NCI-H446 treated with DMSO at 0.1 percent for 48 hours (cell line): ENCODE measurements around the gene RPS19BP1.

Experiments used
- DNase-seq: peaks from one replicate; lab custom pipeline; 2025; lab: John Stamatoyannopoulos, UW

The RPS19BP1 gene

GRCh38 chr22:39559456-39560105, 27.0 kb upstream of the RPS19BP1 start:
- DNase-seq, result no peak

GRCh38 chr22:39558950-39559349, 26.4 kb upstream of the RPS19BP1 start:
- no peak for DNase-seq

DNA sequence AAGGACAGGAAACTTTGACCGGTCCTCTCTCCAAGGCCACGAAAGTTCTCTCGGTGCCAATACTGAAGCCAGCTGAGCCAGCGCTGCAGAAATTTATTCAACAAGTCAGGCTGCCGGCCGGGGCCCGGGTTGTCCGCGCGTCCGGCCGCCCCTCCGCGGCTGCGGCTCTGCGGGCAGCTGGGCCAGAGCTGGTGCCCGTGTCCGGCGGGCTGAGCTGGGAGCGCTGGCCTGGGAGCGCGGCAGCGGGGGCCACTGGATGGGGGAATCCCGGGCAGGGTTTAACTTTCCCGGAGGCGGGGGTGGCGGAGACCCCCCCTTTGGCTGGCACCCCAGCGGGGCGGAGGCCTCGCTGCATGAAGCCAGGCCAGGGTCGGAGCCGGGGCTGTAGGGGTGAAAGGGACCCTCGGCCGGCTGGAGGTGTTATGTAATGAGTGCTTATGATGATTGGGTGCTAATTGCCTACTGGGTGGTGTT, 25.7 kb upstream of the RPS19BP1 start:
- DNase-seq, result no peak

DNA sequence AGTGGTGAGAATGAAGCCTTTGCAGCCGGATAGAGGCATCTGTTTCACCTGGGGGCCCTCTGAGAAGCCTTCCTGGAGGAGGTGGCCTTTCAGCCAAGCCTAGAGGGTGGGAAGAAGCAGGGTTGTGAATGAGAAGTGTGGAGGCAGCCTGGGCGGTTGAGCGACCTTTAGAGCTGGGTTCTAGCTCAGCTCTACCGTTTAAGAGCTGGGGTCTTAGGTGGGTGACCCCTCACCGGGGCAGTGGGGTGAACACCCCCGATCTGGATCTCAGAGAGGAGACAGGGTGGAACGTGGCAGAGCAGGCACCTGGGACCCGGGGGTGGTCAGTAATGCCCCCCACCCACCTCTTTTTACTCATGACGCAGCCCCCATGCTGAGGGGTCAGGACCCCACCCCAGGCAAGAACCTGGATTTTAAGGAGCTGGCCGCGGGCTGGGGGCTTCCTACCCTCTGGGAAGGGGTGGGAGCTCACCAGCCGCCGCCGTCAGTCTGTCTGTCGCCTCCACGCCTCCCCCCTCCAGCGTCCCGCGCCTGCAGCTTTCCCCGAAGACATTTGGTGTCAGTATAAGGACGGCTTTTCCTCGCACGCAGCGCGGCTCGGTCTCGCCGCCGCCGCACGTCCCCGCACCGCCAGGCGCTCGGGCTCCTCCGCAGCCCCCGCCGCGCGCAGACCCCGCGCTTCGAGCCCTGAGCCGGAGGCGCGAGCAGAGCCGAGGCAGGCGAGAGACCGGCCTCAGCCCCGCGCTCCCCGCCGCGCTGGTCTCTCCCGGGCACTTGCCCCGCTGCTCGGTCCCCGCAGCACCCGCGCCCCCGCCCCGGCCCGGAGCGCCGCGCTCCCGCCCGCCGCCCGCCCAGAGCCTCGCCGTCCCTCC, 24.7 kb upstream of the RPS19BP1 start:
- DNase-seq, result no peak

DNA sequence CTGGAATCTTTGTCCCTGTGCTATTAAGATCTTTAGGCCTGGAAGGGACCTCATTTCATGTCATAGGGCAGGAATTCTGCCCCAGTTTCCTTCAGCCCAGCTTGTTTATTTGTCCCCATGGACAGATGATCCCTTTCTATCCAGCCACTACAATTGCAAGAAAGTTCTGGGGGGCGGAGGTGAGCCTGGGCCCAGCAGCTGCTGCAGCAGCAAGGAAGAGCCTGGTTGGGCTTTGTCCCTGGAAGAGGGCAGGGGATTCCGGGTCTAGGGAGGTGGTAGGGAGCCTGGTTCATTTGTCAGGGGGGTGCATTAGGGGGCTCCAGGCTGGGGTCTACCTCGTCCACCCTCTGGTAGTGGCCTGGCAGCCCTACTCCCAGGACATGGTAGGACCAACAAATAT, 21.6 kb upstream of the RPS19BP1 start:
- no peak for DNase-seq

DNA sequence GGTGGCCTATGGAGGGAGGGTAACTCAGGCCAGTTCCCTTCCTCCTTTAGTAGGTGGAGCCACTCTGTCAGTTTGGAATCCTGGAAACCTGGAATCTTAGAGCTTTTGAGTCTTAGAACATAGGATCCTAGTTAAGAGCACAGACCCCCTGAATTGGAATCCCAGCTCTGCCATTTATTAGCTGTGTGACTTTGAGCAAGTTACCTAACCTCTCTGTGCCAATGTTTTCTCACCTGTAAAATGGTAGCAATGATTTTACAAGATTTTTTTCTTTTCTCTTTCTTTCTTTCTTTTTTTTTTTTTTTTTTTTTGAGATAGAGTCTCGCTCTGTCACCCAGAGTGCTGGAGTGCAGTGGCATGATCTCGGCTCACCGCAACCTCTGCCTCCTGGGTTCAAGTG, 20.9 kb upstream of the RPS19BP1 start:
- DNase-seq, result no peak

GRCh38 chr22:39547587-39547947, 15.0 kb upstream of the RPS19BP1 start:
- no peak for DNase-seq

DNA sequence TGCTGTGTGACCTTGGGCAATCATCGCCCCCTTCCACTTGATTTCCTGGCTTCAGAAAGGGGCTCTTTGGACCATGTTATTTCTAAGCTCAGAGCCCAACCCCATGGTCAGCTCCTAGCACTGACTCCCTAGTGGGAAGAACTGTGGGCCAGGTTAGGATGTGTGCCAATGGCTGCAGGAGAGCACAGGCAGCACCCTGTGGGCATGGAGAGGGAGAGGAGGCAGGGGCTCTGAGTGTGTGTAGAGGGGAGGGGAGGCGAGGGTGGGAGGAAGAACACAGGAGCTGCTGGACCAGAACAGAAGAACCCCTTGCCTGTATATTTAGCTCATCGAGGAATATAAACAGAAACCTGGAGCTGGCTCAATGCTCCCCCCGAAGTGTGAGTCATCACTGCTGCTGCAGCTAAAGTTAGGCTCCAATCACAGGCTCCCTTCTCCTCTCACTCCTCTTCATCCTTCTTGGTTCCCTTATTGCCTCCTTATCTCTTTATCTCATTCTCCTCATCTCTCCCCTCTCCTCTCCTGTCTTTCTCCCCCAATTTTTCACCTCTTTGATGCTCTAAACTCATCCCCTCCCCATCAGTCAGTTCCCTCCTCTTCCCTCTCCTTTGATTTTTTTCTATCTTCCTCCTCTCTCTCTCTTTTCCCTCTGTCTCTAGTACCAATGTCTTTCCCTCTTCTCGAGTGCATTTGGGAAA, 14.5 kb upstream of the RPS19BP1 start:
- DNase-seq, result peak; percentile 23

DNA sequence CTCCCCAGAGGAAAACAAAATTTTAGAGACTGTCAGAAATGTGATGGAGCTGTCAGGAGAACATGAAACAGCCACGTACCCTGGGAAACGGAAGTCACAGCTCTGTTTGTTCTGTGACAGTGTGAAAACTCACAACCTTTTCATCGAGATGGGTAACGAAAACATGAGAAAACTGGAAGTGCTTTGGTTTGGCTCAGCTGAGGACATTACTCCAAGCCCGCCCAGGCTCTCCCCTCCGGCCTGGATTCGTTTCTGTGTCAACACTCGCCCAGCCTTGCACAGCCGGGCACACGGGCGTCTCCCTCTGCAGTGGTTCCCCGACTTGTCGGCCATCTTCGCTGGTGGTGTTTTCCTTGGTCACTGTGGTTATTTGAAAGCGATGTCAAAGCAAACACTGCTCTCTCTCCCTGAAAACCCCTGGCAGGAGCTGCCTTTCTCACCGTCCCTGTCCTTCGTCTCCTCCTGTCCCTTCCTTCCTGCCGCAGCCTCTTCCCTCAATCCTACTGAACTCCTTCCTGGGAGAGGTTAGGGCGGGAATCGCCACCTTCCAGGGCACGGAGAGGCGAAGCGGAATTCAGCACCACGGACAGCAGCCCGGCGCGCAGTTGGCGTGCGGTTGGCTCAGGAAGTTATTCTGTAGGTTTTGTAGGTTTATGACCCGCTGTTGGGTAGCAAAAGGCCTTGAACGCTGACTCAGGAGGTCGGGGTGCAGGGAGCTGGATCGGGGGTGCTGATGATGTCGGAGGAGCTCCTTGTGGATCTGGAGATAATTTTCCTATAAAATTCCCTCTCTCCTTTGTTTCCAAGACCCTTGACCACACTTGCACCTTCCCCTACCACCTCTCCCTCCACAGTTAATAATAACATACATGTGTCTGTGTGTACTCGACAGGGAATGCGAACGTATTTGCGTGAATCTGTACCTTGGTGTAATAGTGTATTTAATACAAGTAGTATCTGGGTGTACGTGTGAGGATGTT, 13.1 kb upstream of the RPS19BP1 start:
- DNase-seq, result no peak

- no peak for DNase-seq
Observed at GRCh38 chr22:39543095-39543494, 10.5 kb upstream of the RPS19BP1 start.

GRCh38 chr22:39537975-39538374, 5.4 kb upstream of the RPS19BP1 start:
- DNase-seq, result no peak

GRCh38 chr22:39536711-39537110, 4.2 kb upstream of the RPS19BP1 start:
- DNase-seq, result no peak

DNA sequence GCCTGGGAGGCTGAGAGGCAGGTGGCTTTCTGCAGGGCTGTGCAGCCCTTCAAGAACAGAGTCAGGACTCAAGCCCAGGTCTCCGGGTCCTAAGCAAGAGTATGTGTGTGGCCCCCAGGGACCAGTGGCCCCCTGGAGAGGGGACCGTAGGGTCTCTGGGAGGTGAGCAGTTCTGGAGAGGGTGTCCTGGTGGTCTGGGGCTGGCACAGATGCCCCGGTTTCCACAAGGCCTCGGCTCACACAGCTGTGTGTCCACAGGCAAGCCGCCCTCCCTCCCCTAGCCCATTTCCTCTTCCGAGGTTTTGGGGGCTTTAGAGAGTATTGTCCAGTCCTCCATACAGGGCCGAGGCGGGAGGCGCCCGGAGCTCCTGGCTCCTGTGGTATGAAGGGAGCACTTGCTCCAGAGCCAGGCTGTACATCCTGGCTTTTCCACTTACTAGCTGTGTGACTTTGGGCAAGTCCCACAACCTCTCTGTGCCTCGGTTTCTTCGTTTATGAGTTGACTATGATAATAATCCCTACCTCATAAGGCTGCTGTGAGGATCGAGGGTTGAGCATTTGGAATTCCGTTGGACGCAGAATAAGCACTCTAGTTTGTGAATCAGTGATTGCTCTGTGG, 3.4 kb upstream of the RPS19BP1 start:
- no peak for DNase-seq

GRCh38 chr22:39535357-39535725, 2.8 kb upstream of the RPS19BP1 start:
- DNase-seq, result no peak

DNA sequence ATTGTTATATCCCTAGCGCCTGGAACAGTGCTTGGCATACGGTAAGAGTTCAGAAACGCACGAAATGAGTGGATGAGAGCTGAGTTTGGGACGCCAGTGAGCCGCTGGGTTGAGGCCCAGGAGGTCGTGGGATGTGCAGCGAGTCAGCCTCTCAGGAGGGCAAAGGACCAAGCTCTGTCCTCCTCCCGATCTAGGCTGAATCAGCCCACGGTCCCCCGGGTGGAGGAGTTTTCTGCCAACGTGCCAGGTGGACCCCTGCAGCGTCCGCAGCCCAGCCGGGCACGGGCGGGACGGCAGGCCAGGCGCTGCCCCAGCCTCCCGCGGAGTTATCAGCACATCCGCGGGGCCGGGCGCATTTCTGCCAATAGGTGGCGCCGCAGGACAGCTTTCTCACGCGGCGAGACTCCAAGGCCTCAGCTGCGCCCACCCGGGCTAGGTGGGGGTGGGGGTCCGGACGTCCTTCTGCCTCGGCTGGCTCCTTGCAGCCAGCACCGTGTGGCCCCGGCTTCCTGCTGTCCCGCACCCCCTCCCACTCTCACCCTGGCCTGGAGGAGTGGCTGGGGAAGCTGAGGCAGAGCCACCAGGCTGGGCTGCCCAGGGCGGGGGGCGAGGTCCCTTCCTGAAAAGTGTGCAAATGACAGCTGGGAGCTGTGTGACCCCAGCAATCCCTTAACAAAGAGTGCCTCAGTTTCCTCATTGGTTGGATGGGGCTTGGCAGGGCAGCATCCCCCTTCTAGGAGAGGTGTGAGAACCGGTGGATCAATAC, 2.2 kb upstream of the RPS19BP1 start:
- DNase-seq, result no peak

GRCh38 chr22:39534092-39534506, 1.6 kb upstream of the RPS19BP1 start:
- no peak for DNase-seq

GRCh38 chr22:39530692-39531331, 1.7 kb downstream of the RPS19BP1 start:
- DNase-seq, result peak; percentile 10

DNA sequence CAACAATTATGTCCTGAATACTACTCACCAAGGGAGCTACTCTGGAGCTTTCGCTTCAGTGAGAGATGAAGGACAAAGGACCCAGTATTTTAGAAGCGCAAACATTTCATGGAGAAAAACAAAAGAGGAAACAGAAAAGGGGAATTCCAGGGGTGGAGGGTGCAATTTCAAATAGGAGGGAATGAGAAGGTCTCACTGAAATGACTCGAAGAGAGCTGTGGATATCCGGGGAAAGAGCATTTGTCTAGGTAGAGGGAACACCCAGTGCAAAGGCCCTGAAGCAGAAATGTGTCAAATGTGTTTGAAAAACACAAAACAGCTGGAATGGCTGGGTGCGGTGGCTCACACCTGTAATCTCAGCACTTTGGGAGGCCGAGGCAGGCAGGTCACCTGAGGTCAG, 2.4 kb downstream of the RPS19BP1 start:
- DNase-seq, result no peak

DNA sequence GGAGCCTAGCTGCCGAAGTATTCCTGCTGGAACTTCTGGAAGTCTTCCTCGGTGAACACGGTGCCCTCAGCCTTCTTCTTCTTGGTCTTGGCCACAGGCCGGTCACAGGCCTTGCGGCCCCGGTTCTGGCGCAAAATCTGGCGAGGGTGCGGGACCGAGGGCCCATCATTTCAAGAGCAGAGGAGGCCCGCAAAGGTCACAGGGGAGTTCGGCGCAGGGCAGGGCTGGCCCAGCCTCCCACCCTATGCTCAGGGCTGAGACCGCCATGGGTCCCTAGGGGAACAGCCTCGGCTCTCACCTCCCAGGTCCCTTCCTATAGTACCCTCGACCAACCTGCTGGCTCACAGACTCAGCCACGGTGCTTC, 3.1 kb downstream of the RPS19BP1 start:
- no peak for DNase-seq
